Neuronal stem cell (in vitro differentiated cells): ENCODE results near the gene GLB1L.
"Not testable (repeated sequence)": the region's sequence is repeated elsewhere in the genome, so short reads cannot be mapped to it uniquely, and the experiment has no call there.

Experiments used
- DNase-seq: peaks from one replicate; pipeline ENCODE4 v3.0.0-alpha.2; 2013; ENCODE audit warnings: low spot score
- H2AFZ ChIP-seq: one replicate; pipeline ENCODE4 v1.6.1; 2013; ENCODE audit warnings: mild to moderate bottlenecking, low read length, inconsistent platforms
- H2AK5ac ChIP-seq: 2 replicates; pipeline ENCODE4 v1.6.1; 2013; ENCODE audit warnings: low read depth, mild to moderate bottlenecking, inconsistent platforms, low read length, moderate library complexity, mixed read lengths
- H2BK120ac ChIP-seq: 2 replicates; pipeline ENCODE4 v1.6.1; 2013; ENCODE audit warnings: low read depth, mild to moderate bottlenecking, inconsistent platforms, low read length, moderate library complexity, mixed read lengths
- H2BK12ac ChIP-seq: one replicate; pipeline ENCODE4 v1.6.1; 2013; ENCODE audit warnings: low read length, inconsistent platforms
- H2BK15ac ChIP-seq: 2 replicates; pipeline ENCODE4 v1.6.1; 2013; ENCODE audit warnings: mild to moderate bottlenecking, low read length, inconsistent platforms, mixed read lengths
- H2BK5ac ChIP-seq: one replicate; pipeline ENCODE4 v1.6.1; 2013; ENCODE audit warnings: inconsistent platforms, mild to moderate bottlenecking, low read length, moderate library complexity
- H3K14ac ChIP-seq: one replicate; pipeline ENCODE4 v1.6.1; 2013; ENCODE audit warnings: low read length, inconsistent platforms
- H3K18ac ChIP-seq: 2 replicates; pipeline ENCODE4 v1.6.1; 2013; ENCODE audit warnings: low read length, inconsistent platforms
- H3K23ac ChIP-seq: 2 replicates; pipeline ENCODE4 v1.6.1; 2013; ENCODE audit warnings: low read depth, mild to moderate bottlenecking, mixed read lengths, low read length, inconsistent platforms; ENCODE audit not compliant: poor library complexity
- H3K27ac ChIP-seq: replicated peaks from 3 replicates; pipeline ENCODE4 v1.5.1; 2013; ENCODE audit warnings: low read length, inconsistent platforms
- H3K27me3 ChIP-seq, 3 experiments: 2 replicates each; pipeline ENCODE4 v1.6.1; 2013; ENCODE audit warnings: low read length in 3 of 3, mild to moderate bottlenecking in 2 of 3, inconsistent platforms in 1 of 3, low read depth in 1 of 3, mixed read lengths in 1 of 3, moderate library complexity in 1 of 3; ENCODE audit not compliant: control insufficient read depth in 3 of 3, insufficient read depth in 3 of 3
- H3K36me3 ChIP-seq, 2 donors: replicated peaks in 1 of 2; 2 replicates each; pipeline ENCODE4 v1.6.1; 2013; ENCODE audit warnings: low read length in 2 of 2; ENCODE audit not compliant: control insufficient read depth in 2 of 2, insufficient read depth in 2 of 2
- H3K4ac ChIP-seq: 2 replicates; pipeline ENCODE4 v1.6.1; 2013; ENCODE audit warnings: inconsistent platforms, mild to moderate bottlenecking, low read length, moderate library complexity
- H3K4me1 ChIP-seq, 2 donors: 1 replicate in 1 of 2; 2 replicates in 1 of 2; pipeline ENCODE4 v1.6.1; 2013; ENCODE audit warnings: low read length in 2 of 2, low read depth in 1 of 2; ENCODE audit not compliant: control insufficient read depth in 2 of 2, insufficient read depth in 1 of 2
- H3K4me2 ChIP-seq: one replicate; pipeline ENCODE4 v1.6.1; 2013; ENCODE audit warnings: mild to moderate bottlenecking, low read length, inconsistent platforms; ENCODE audit not compliant: insufficient read depth, poor library complexity, severe bottlenecking
- H3K4me3 ChIP-seq, 2 donors: 2 replicates each; pipeline ENCODE4 v1.5.1; 2013; ENCODE audit warnings: low read length in 2 of 2, mild to moderate bottlenecking in 2 of 2, inconsistent platforms in 1 of 2, moderate library complexity in 1 of 2
- H3K79me1 ChIP-seq: one replicate; pipeline ENCODE4 v1.6.1; 2013; ENCODE audit warnings: low read depth, mild to moderate bottlenecking, inconsistent platforms, low read length, moderate library complexity
- H3K9ac ChIP-seq: one replicate; pipeline ENCODE4 v1.6.1; 2013; ENCODE audit warnings: mild to moderate bottlenecking, low read depth, low read length, inconsistent platforms; ENCODE audit not compliant: poor library complexity
- H3K9me3 ChIP-seq, 2 donors: replicated peaks in 1 of 2; 2 replicates each; pipeline versions ENCODE3 to v1.6.1; 2013; ENCODE audit warnings: low read length in 2 of 2, mild to moderate bottlenecking in 2 of 2, inconsistent platforms in 1 of 2, low read depth in 1 of 2, mixed read lengths in 1 of 2, moderate library complexity in 1 of 2; ENCODE audit not compliant: control insufficient read depth in 2 of 2, insufficient read depth in 1 of 2
- H4K8ac ChIP-seq: one replicate; pipeline ENCODE4 v1.6.1; 2013; ENCODE audit warnings: low read depth, mild to moderate bottlenecking, inconsistent platforms, low read length, moderate library complexity
- H4K91ac ChIP-seq: one replicate; pipeline ENCODE4 v1.6.1; 2013; ENCODE audit warnings: low read length, low read depth, mild to moderate bottlenecking, inconsistent platforms; ENCODE audit not compliant: poor library complexity
- whole genome bisulfite sequencing, 2 donors: extraction: QIAGEN DNeasy Blood & Tissue Kit; methylation state at CpG; one replicate each; pipeline ENCODE4 v1.1.7; 2013; ENCODE audit warnings: missing lambda C conversion rate in 2 of 2, mixed read lengths in 1 of 2; ENCODE audit not compliant: insufficient read length in 2 of 2, insufficient replicate concordance in 1 of 2; ENCODE audit errors: extremely low coverage in 2 of 2; 5-methylcytosine and 5-hydroxymethylcytosine counted together

The GLB1L gene

DNA sequence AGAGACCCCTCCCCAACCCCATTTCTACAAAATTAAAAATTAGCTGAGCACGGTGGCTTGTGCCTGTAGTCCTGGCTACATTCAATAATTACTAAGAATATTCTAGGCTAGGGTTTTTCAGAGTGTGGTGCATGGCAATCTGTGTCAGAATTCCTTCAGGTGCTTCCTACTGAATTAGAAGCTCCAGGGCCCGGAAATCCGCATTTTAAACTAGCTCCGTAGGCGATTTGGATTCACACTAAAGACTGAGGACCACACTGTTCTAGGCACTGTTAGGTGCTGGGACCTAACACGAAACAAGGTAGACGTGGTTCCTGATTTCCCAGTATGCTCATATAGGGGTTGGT is 39.3 kb downstream of the GLB1L start:
- Histone ChIP-seq H3K23ac (no peak overlapping the region), H2BK5ac (no peak overlapping the region), H2AFZ (peak overlapping the region; percentile 96), H2BK12ac (no peak overlapping the region), H3K18ac (no peak overlapping the region), H2BK120ac (no peak overlapping the region), H3K27me3 (no peaks in the 10 kb centered on the region), H3K9me3 (peaks cover 0 to 2% of the 10 kb centered on the region in 2 donors), H3K79me1 (no peaks in the 10 kb centered on the region), H3K4me1 (peaks cover 7 to 8% of the 10 kb centered on the region in 2 donors), H2BK15ac (no peak overlapping the region), H2AK5ac (no peak overlapping the region), H3K4me3 (peak overlapping the region; percentile 54 to 88), H3K36me3 (peaks cover 23 to 31% of the 10 kb centered on the region in 2 donors), H3K4ac (no peak overlapping the region), H3K4me2 (peak overlapping the region; percentile 57), H4K91ac (no peak overlapping the region), H4K8ac (no peak overlapping the region), H3K9ac (no peak overlapping the region), H3K27ac (no peak overlapping the region), H3K14ac (no peak overlapping the region)
- DNase-seq = no peak
- WGBS, 2 donors = no CpG with 5 or more reads among the region's 7 CpGs

DNA sequence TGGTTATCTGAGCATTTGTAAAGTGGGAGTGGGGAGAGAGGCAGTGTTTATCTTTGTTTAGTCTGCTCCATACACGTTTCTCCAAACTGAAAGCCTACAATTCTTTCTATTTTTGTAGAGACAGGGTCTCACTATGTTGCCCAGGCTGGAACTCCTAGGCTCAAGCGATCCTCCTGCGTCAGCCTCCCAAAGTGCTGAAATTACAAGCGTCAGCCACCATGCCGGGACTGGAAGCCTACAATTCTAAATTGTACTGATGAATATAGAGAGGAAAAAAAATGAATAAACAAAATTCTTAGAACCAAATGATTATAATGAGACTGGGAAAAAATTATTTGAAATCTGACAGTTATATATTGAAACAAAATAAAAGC is 40.1 kb downstream of the GLB1L start:
- Histone ChIP-seq H2AK5ac (no peak overlapping the region), H3K36me3 (peaks cover 17 to 23% of the 10 kb centered on the region in 2 donors), H4K8ac (no peak overlapping the region), H3K4me1 (peaks cover 7 to 8% of the 10 kb centered on the region in 2 donors), H2AFZ (no peak overlapping the region), H2BK120ac (no peak overlapping the region), H2BK5ac (no peak overlapping the region), H3K14ac (no peak overlapping the region), H2BK12ac (no peak overlapping the region), H3K79me1 (no peaks in the 10 kb centered on the region), H3K27ac (no peak overlapping the region), H3K27me3 (no peaks in the 10 kb centered on the region), H2BK15ac (no peak overlapping the region), H3K18ac (no peak overlapping the region), H3K4me3 (no peak overlapping the region), H3K23ac (no peak overlapping the region), H3K4me2 (no peak overlapping the region), H3K9ac (no peak overlapping the region), H4K91ac (no peak overlapping the region), H3K9me3 (peaks cover 0 to 2% of the 10 kb centered on the region in 2 donors), H3K4ac (no peak overlapping the region)
- no peak for DNase-seq
- WGBS, 2 donors = no CpG with 5 or more reads among the region's 5 CpGs

DNA sequence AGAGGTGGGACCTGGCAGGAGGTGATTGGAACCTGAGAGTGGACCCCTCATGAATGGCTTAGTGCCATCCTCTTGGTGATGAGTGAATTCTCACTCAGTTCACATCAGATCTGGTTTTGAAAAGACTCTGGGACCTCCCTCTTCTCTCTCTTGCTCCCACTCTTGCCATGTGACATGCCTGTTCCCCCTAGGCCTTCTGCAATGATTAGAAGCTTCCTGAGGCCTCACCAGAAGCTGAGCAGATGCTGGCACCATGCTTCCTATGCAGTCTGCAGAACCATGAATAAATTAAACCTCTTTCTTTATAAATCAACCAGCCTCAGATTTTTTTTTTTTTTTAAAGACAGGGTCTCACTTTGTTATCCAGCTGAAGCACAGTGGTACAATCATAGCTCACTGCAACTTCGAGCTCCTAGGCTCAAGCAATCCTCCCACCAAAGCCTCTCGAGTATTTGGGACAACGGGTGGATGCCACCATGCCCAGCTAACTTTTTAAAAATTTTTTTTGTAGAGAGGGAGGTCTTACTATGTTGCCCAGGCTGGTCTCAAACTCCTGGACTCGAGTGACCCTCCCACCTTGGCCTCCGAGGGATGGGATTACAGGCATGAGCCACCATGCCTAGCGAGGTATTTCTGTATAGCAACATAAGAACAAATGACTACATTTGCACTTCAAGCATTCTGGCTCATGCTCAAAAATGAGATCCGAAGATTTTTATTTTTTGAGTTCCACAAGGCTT is 40.6 kb downstream of the GLB1L start:
- Histone ChIP-seq H3K9ac (no peak overlapping the region), H3K23ac (no peak overlapping the region), H3K27ac (no peak overlapping the region), H2BK15ac (no peak overlapping the region), H2BK120ac (no peak overlapping the region), H3K79me1 (no peaks in the 10 kb centered on the region), H3K18ac (no peak overlapping the region), H2AK5ac (no peak overlapping the region), H3K4me1 (peaks cover 7 to 8% of the 10 kb centered on the region in 2 donors), H3K27me3 (no peaks in the 10 kb centered on the region), H3K4ac (no peak overlapping the region), H4K8ac (no peak overlapping the region), H2BK12ac (no peak overlapping the region), H4K91ac (no peak overlapping the region), H3K9me3 (peaks cover 0 to 2% of the 10 kb centered on the region in 2 donors), H3K4me3 (no peak overlapping the region), H2BK5ac (no peak overlapping the region), H3K36me3 (peaks cover 14 to 18% of the 10 kb centered on the region in 2 donors), H3K14ac (no peak overlapping the region), H2AFZ (no peak overlapping the region), H3K4me2 (no peak overlapping the region)
- WGBS, 2 donors = no CpG with 5 or more reads among the region's 7 CpGs
- no peak for DNase-seq

DNA sequence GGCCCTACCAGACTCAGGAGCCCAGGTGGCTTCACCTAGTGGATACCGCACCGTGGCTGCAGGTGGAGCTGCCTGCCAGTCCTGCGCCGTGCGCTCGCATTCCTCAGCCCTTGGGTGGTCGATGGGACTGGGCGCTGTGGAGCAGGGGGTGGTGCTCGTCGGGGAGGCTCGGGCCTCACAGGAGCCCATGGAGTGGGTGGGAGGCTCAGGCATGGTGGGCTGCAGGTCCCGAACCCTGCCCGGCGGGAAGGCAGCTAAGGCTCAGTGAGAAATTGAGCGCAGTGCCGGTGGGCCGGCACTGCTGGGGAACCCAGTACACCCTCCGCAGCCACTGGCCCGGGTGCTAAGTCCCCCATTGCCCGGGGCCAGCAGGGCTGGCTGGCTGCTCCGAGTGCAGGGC is 43.9 kb downstream of the GLB1L start:
- H4K8ac ChIP-seq, H2BK15ac ChIP-seq, H2AFZ ChIP-seq, H3K9ac ChIP-seq, H2BK12ac ChIP-seq, H4K91ac ChIP-seq, H3K9me3 ChIP-seq, H3K27me3 ChIP-seq, H2BK5ac ChIP-seq, H3K23ac ChIP-seq, H3K4me1 ChIP-seq, H3K14ac ChIP-seq, H3K27ac ChIP-seq, H3K79me1 ChIP-seq, H3K4me3 ChIP-seq, H3K4me2 ChIP-seq, H3K36me3 ChIP-seq, H2BK120ac ChIP-seq, H3K4ac ChIP-seq, H2AK5ac ChIP-seq, DNase-seq, H3K18ac ChIP-seq: not testable (repeated sequence)
- no CpG with 5 or more reads among the region's 21 CpGs for WGBS, 2 donors
